Gastrocnemius medialis (tissue), 4 donors: ENCODE data around the gene NGFR.

Experiments
- POLR2A ChIP-seq, 2 donors: fragments of 450-650 bp; IDR thresholded peaks; one replicate each; pipeline ENCODE4 v1.6.1; 2017; ENCODE audit warnings: antibody characterized with exemption in 2 of 2, mild to moderate bottlenecking in 2 of 2, moderate library complexity in 2 of 2
- TF ChIP-seq, protein P1 (sequence below), 5 experiments: fragments of 450-650 bp in 3 of 5; fragments of 200-600 bp in 2 of 5; sonication (generic) in 2 of 5; IDR thresholded peaks in 4 of 5; conservative IDR thresholded peaks in 1 of 5; 1 replicate in 4 of 5; 2 replicates in 1 of 5; pipeline ENCODE4 v1.5.1; 2016 to 2019; ENCODE audit warnings: antibody characterized with exemption in 5 of 5, mild to moderate bottlenecking in 3 of 5, moderate library complexity in 3 of 5

- TF ChIP-seq, protein P1, sequence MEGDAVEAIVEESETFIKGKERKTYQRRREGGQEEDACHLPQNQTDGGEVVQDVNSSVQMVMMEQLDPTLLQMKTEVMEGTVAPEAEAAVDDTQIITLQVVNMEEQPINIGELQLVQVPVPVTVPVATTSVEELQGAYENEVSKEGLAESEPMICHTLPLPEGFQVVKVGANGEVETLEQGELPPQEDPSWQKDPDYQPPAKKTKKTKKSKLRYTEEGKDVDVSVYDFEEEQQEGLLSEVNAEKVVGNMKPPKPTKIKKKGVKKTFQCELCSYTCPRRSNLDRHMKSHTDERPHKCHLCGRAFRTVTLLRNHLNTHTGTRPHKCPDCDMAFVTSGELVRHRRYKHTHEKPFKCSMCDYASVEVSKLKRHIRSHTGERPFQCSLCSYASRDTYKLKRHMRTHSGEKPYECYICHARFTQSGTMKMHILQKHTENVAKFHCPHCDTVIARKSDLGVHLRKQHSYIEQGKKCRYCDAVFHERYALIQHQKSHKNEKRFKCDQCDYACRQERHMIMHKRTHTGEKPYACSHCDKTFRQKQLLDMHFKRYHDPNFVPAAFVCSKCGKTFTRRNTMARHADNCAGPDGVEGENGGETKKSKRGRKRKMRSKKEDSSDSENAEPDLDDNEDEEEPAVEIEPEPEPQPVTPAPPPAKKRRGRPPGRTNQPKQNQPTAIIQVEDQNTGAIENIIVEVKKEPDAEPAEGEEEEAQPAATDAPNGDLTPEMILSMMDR (IDR thresholded peaks at IDR 0.05 in 4 of 5, conservative IDR thresholded peaks at IDR 0.05 in 1 of 5): no peak
- no peak for TF ChIP-seq POLR2A (IDR thresholded peaks at IDR 0.05)
These were observed 49.5 kb upstream of the NGFR start for GRCh38 chr17:49445591-49445990.
